ENCODE data around the gene KRTAP4-7.

DNA sequence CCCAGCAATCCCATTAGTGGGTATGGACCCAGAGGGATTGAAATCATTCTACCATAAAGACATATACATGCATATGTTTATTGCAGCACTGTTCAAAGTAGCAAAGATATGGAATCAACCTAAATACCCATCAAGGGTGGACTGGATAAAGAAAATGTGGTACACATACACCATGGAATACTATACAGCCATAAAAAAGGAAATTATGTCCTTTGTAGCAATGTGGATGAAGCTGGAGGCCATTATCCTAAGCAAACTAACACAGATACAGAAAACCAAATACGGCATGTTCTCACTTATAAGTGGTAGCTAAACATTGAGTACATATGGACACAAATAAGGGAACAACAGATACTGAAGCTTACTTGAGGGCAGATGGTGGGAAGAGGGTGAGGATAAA lies 26.4 kb upstream of the KRTAP4-7 start:
- TF ChIP-seq, protein P1, sequence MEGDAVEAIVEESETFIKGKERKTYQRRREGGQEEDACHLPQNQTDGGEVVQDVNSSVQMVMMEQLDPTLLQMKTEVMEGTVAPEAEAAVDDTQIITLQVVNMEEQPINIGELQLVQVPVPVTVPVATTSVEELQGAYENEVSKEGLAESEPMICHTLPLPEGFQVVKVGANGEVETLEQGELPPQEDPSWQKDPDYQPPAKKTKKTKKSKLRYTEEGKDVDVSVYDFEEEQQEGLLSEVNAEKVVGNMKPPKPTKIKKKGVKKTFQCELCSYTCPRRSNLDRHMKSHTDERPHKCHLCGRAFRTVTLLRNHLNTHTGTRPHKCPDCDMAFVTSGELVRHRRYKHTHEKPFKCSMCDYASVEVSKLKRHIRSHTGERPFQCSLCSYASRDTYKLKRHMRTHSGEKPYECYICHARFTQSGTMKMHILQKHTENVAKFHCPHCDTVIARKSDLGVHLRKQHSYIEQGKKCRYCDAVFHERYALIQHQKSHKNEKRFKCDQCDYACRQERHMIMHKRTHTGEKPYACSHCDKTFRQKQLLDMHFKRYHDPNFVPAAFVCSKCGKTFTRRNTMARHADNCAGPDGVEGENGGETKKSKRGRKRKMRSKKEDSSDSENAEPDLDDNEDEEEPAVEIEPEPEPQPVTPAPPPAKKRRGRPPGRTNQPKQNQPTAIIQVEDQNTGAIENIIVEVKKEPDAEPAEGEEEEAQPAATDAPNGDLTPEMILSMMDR (IDR thresholded peaks at IDR 0.05; ENCODE audit: low read length), result no peak
- TF ChIP-seq EZH2 (optimal IDR thresholded peaks at IDR 0.05; ENCODE audit: low read depth, low read length), result no peak
